HG02642 (cell line): ENCODE results near the gene TMPRSS3.
A peak's percentile ranks its signal among the peaks of the same experiment; 100 is the strongest.

Experiments
- ATAC-seq: cut with Tn5 transposase; IDR thresholded peaks from one replicate; pipeline ENCODE4 v1.9.1; 2021; ENCODE audit warnings: mild to moderate bottlenecking; ENCODE audit not compliant: unreplicated experiment, poor library complexity

Gene TMPRSS3

DNA sequence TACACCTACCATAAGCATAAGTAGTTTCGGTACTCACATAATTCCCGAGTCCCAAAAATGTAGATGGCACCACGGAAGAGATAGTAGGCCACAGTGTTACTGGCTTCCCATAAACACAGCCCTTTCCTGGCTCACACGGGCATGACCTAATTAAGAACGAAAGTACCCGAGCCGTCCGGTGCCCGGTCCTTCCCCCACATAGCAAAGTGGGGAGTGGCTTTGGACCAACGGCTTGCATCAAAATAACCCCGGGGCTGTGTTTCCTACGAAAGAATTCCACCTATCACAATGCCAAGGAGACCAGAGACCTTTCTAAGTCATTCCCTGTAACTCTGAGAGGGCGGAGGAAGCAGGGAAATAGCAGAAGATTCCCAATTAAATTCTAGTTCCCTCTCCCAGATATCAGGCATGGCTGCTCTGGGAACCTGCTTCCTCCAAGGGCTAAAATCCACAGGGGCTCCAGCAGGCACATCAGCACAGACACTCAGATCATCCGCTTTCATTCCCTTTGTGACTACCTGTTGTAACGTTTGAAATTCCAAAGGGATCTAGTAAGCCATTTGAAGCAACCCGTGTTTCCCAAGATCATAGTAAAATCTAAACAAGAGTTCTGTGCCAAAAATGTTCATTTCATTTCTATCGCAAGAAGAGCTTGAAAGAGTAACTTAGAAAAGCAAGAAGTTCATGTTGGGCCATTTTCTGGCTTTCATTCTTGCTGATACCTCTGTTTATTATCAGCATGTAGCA, at the start of gene TMPRSS3:
Gene TMPRSS3 (minus strand): TSS at position 148 of the 747 bp plus-strand sequence. CDS start 635 bp downstream, outside the sequence.
- ATAC-seq: no peak

DNA sequence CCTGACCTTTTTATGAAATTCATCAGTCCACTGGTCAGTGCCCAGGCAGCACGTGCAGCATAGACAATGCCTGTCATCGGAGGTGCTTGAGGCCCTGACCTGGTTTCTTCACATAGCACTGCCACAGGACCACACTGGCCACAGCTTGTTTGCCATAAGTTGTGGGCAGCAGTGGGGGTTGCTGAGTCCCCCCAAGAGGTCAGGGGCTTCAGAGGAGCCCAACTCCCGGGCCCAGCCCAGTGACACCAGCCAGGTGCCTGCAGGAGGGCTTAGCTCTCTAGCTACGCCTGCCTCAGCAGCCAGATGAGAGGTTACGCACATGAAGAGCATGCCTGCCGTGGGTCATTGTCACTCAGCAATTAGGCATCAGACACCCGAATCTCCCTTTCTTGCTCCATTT, 49.5 kb upstream of the TMPRSS3 start:
- ATAC-seq: no peak

DNA sequence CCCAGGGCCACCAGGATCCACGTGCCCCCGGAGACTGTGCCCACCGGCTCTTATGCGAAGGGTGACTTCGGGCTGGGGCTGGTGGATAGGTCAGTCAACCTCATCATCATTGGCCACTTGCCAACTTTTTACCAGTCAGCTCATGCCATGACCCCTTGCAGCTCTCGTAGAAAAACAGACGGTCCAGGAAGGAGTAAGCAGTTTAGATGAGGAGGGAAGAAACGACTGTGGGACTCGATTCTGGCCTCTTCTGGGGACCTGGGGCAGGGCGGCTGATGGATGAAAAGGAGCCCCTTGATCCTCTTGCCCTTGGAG, 48.9 kb upstream of the TMPRSS3 start:
- no peak for ATAC-seq

DNA sequence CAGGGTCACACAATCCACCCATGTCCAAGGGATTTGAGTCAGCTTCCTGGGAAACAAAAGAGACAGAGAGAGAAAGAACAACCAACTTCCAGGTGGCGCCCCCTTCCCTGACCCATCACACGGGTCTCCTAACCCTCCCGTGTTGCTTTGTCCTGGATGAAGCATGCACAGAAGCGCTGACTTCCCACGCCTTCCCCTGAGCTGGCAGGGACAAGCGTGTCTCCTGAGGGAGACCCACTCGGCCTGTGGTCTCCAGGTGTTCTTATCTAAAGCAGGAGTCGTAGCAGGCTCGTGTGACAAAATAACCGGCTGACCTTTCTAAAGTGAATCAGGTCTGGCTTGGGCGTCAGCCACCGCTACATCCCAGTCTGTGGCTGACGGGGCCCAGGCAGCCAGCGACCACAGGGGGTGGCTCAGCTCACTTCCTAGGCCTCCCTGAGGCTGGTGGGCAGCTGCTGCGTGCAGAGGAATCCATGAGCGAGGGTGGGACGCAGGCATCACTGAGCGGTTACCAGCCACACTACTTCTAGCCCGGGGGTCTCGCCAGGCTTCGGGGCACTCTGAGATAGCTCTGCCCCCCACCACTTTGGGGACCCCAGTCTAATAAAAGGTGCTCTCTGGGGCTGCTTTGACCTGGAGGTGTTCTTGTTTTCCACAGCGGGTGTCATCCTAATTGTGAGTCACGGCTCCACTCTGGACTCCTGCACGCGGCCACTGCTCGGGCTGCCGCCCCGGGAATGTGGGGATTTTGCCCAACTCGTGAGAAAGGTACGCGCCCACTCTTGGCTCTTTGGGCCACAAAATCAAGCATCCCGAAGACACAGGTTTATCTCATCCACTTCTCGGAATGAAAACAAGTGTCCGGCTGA, 48.3 kb upstream of the TMPRSS3 start:
- no peak for ATAC-seq

DNA sequence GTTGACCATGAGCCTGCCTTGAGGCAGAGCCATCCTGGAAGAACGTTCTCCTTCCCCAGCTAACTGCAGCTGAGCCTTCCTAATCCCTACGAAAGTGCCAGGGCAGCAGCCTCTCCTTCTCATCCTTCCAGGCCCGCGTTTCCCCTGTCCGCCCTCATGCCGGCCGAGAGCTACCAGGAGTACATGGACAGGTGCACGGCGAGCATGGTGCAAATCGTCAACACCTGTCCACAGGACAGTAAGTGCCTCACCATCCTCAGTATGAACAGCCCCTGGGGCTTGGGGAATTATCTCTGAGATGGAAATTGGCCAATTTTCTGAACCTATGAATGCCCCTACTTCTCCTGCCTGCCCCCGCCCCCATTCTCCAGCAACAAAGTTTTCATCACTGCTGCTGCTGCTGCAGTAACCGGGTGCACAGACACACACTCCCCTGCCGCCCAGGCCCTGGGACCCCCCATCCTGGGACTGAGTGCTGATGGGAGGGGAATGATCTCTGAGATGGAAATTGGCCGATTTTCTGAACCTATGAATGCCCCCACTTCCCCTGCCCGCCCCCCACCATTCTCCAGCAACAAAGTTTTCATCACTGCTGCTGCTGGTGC, 47.4 kb upstream of the TMPRSS3 start:
- ATAC-seq: no peak

DNA sequence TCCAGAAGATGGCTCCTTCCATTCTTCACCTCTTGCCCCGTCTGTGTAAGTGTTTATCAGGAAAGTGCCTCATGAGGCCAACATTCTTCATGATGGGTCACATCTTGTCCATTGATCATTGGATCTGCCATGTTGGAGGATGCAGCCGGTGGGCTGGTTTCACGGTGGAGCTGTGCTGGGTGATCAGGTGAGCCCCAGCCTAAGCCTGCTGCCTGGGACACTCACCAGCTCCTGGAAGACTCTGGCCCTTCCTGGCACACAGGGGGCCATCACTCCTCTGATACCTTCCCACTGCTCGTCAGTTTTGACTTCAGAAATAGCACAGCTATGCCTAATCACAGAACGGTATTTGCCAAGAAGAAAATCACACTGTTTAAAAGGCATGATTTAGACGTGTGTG, 46.1 kb upstream of the TMPRSS3 start:
- ATAC-seq: no peak

DNA sequence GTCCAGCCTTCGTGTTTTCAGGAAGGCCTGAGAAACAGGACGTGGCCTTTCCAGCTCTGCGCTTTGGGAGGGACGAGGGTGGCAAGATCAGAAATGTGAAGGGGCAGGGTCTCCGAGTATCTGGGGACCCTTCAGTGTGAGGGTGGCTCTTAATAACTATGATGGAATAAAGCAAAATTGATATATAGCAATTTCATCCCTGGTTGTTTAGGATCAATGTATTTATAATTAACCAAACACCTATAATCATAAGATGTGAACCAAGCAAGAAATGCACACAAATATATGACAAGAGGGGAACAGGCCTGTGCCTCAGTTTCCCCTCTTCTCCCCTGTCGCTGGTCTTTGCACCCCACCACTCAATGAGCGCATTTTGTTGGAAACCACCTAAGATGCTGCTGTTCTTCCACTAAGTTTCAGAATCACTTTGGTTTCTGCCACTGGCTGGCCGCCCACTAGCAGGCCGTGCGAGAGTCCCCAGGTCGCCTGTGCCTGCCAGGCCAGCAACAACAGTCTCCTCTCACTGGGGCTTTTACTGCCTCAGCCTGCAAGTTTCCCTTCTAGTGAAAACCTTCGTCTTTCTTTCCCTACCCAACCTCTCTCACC, 44.4 kb upstream of the TMPRSS3 start:
- ATAC-seq: peak; percentile 60

DNA sequence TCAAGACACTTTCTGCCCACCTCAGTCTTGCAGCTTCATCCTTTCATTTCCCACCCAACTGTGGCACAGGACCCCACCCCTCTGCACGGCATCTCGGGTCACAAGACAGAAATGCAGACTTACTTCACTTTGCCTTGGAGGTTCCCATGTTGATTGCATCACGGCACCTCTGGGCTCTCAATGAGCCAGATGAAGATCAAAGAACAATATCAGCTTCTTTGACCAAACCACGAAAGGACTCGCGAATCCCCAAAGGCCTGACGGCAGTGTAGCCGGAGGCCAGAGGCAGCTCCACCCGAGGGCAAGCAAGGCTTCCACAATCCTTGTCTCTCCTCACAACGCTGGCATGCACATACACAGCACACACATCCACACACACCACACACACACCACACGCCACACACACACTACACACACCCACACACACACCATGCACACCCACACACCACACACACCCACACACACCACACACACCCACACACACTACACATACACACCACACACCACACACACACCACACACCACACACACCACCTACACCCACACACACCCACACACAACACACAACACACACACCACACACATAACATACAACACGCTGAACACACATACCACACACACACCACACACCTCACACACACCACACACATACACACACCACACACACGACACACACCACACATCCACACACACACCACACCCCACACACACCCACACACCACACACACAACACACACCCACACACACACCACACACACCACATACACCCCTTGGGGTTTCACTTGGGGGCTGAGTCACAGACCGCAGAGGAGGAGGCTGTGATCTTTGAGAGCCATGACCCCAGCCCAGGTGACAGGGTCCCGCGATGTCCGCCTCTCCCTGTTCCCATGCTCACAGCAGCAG, 43.7 kb upstream of the TMPRSS3 start:
- ATAC-seq: no peak

DNA sequence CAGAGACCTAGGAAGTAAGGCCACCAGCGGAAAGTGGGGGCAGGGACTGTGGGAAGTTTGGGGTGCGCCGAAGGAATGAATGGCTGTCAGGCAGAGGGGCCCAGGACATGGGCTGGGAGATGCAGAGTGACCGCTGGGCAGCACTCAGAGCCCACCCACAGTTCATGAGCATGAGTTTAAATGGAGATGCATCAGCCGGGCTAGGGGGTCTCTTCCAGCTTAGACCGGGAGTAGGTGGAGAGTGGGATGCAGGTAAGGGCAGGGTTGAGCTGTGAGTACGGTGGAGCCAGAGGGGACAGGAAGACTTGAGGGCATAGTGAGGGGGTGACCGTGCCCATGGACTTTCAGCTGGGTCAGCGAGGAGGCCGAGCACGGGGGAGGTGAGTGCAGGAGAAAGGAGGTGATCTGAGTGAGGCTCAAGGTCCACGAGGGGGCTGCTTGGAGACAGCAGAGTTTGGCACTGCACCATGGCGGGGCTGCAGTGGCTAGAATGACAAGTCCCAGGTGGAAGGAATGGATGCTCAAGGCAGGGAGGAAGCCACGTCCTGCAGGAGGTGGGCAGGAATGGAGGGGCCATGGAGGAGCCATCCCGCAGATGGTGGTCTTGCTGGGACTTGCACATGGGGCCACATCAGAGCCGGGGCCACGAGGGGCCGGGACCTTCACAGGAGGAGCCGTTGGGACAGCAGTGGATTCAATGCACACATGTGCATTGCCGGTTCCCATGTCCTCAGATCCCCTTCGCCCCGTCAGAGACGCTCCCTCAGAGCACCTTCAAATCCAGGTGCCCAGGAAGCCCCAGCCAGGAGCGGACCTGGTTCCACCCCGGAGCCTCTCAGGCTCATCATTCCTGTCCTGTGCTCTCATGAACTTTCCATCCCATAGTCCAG, 42.7 kb upstream of the TMPRSS3 start:
- ATAC-seq: no peak

DNA sequence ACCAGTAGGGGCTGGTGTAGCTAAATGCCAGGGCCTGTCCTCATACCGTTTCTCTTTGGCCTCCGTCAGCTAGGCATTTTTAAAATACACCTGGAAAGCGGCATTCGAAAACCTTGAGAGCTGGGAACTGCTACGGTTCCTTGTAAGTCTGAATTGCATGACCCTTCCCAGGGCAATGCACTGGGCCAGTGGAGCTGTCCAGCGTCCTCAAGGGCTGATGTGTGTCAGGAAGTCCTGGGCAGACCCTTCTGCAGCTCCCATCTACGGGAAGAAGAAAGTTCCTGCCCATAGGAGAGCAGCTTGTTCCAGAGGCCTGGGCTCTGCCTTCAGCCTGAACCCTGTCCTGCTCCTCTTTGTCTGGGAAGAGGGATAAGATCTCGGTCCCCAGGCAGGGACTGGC, 41.9 kb upstream of the TMPRSS3 start:
- no peak for ATAC-seq

DNA sequence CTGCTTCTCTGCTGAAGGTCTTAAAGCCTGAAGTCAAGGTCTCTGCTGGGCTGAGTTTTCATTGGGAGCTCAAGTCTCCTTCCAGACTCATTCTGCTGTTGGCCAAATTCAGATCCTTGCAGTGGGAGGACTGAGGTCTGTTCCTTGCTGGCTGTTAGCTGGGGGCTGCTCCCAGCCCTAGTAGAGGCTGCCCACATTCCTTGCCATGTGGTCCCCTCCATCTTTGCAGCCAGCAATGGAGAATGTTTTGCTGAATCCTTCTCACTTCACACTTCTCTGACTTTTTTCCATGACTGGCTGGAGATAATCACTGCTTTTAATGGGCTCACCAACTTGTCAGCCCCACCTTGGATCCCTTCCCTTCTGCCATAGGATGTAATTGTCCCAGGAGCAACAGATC, 41.1 kb upstream of the TMPRSS3 start:
- ATAC-seq: no peak

DNA sequence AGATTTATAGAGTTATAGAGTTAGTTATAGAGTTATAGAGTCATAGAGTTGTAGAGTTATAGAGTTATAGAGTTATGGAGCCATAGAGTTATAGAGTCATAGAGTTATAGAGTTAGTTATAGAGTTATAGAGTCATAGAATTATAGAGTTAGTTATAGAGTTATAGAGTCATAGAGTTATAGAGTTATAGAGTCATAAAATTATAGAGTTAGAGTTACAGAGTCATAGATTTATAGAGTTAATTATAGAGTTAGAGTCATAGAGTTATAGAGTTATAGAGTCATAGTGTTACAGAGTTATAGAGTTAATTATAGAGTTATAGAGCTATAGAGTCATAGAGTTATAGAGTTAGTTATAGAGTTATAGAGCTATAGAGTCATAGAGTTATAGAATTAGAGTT, 40.0 kb upstream of the TMPRSS3 start:
- no peak for ATAC-seq

DNA sequence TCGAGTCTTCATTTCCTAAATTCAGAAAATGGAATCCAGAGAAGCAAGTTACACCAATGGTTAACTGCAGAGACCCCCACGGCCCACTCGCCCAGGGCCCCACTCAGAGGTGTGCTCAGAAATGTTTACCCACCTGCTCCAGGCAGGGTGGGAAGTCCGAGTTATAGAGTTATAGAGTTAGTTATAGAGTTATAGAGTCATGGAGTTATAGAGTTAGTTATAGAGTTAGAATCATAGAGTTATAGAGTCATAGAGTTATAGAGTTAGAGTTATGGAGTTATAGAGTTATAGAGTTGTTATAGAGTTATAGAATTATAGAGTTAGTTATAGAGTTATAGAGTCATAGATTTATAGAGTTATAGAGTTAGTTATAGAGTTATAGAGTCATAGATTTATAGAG, 39.5 kb upstream of the TMPRSS3 start:
- no peak for ATAC-seq

DNA sequence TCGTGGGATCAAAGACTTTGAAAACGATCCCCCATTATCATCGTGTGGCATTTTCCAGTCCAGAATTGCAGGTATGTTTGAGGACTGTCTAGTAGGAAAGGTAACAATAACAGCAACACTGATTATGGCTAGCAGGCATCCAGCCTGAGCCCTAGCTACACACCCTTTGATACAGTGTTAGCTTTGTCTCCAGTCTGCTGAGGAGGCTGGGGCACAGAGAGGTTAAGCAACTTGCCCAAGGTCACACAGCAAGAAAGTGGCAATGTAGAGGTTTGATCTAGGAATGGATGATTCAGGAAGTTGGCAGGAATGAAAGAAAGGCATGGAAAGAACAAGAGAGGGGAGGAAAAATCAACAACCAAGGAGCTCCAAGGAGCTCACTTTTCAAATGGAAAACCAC, 39.0 kb upstream of the TMPRSS3 start:
- no peak for ATAC-seq

DNA sequence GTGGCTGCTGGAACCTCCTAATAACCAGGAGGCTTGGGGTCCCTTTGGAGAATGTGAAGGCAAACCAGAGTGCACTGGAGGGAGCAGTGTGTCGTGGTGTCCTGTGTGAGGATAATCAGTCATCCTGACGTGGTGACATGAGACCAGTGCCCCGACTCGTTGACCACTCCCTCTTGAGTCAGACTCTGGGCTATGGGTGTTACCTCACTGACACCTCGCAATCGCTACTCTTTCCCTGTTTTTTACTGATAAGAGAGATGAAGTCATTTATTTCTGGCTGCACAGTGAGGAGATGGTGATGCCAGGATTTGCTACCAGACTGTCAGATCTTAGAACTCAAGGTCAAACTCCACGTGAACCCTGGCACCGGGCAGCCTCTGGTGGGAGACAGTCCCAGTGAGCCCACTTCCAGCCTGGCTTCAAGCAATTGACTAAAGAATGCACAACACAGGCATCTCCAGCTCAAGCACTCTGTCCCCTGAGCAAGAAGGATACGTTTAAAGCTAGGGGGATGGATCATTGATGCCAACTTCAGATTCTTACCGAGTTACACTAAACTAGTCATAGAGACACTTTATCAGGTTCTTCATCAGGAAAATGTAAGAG, 38.2 kb upstream of the TMPRSS3 start:
- no peak for ATAC-seq

DNA sequence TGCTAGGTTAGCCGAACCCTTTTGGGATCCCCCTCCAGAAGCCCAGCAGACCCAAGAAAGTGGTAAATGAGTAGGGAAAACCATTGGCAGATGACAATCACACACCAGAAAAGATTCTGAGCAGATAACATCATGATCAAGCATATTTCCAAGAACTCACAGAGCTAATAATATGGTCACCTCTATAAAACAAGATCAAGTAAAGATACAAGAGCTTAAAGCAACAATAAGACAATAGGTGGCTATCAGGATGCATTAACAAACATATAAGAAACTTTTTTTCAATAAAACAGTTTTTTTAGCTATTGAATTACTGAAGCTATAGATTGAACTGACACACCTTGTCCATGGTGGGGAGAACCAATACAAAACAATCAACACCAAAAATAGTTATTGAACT, 36.8 kb upstream of the TMPRSS3 start:
- no peak for ATAC-seq

DNA sequence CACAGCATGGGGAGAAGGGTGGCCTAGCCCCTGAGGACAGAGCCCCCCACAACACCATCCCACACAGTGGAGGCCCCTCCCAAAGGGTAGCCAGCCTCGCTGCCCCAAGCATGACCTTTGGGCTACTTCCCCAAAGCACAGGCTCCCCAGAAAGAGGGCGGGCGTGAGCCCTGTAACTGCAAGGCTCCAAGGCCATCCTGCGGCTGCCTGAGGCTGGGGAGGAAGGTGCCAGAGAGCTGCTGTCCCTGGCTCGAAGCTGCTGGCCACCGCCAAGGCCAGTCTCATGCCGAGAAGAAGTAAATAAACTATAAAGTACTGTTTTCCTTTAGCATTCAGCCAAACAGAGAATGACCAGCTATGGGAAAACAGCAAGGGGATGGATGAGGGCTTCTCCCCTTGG, 35.3 kb upstream of the TMPRSS3 start:
- ATAC-seq: no peak

DNA sequence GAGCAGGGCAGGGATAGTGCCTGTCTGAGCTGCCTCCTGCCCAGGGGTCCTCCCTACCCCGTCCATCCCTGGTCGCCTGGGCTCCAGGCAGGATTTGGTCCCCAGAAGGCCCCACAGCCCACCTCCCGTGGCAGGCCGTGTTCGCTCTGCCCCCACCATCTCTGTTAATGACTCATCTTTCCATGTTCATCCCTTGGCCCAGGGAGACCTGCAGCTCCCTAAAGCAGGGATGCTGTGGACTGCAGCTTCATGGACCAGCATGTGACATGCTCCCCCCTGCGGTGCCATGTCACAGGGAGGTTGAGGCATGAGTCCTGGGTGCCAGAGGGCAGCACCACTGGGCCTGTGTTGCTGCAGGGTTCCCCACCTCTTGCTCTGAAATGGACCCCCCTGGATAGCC, 34.7 kb upstream of the TMPRSS3 start:
- ATAC-seq: no peak

DNA sequence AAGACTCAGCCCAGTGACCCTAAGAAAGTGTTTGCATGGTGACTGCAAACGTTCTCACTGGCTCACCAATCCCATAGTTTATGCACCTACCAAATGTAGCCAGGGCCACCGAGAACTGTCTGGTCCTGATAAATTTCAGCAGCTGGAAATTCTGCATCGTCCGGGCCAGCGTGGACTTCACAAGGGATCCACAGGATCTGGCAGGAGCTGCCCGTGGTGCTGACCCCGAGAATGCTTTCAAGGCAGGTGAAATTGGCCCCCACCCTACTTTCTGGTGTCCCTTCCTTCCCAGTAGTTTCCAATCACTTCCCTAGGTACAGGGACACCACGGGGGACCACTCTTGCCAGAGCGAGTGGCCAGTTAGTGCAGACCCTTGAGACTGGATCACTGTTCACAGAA, 34.0 kb upstream of the TMPRSS3 start:
- ATAC-seq: no peak
